Stimulated activated CD8-positive, alpha-beta memory T cell treated with anti-CD3 and anti-CD28 coated beads, Interleukin-4, amount 100 ng/mL, for 48 hours (primary cell): Measurements from ENCODE around the gene PLAAT3.
"Not testable (repeated sequence)": the region's sequence is repeated elsewhere in the genome, so short reads cannot be mapped to it uniquely, and the experiment has no call there.

ENCODE experiments used
- DNase-seq: peaks from one replicate; pipeline ENCODE4 v3.0.0-alpha.2; 2020

The PLAAT3 gene

DNA sequence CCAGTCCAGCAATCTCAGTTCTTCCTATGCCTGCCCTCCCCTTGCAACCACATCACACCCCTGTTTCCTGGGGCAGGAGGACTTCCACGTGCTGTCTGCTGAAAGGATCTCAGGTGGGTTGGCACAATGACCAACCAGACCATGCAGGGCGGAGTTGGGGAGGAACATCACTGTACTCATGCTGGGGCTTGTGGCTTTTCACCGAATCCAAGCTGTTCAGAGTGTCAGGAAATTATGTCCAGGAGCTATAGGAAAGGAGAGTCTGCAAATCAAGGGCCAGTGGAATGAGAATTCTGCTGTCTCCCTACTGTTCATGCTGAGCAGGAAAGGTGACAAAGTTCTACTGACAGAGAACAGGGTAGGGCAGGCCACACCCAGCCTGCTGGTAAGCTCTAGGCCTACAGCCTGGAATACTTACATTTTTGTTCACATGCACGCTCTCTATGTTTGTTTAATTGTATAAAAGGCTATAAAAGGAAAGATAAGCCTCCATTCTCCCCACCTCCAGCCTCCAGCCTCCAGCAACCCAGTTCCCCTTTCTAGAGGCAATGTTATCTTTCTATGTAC is 49.4 kb downstream of the PLAAT3 start:
- DNase-seq = no peak

- DNase-seq = peak; percentile 47
Observed at GRCh38 chr11:63564056-63564774, 50.0 kb downstream of the PLAAT3 start.

GRCh38 chr11:63563201-63564055 is 50.8 kb downstream of the PLAAT3 start, which contains the start of gene PLAAT2:
PLAAT2 (minus strand) TSS chr11:63563379; CDS start chr11:63563324, 55 bp downstream.
- DNase-seq = no peak

DNA sequence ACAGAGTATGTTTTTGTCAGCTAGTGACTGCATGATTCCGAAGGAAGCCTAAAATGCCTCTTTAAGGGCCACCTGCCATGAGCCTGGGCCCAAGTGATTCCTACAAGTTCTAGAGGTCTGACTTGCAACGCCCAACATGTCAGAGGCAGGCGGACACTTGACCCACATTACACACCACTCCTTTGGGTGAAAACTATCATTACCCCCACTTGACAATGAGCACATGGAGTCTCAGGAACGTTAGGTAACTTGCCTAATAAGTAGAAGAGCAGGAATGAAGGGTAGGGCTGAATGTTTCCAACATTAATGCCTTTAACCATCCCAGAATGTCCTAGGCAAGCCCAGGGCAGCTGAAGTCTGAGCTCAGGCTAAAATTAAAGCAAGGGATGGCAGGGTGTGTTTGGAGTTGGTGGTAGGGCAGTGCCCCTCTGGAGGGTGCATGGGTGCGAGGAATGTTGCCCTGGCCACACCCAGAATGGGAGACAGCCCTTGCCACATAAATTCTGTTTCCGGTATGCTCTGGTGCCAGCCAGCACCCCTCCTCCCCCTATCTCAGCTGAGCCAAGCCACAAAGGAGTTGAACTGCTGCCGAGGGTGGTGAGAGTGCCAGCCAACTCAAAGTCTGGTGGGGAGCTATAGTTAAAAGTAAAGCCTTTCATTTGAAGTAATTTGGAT is 53.6 kb downstream of the PLAAT3 start:
- DNase-seq = no peak

GRCh38 chr11:63558459-63559157 is 55.6 kb downstream of the PLAAT3 start:
- DNase-seq = no peak

- no peak for DNase-seq
Observed at GRCh38 chr11:63557570-63557969, 56.7 kb downstream of the PLAAT3 start.

- DNase-seq = no peak
Observed at GRCh38 chr11:63556404-63557013, 57.7 kb downstream of the PLAAT3 start.

- no peak for DNase-seq
Observed at GRCh38 chr11:63554877-63555223, 59.4 kb downstream of the PLAAT3 start.

- peak; percentile 68 for DNase-seq
Observed at GRCh38 chr11:63553759-63554158, 60.5 kb downstream of the PLAAT3 start.

DNA sequence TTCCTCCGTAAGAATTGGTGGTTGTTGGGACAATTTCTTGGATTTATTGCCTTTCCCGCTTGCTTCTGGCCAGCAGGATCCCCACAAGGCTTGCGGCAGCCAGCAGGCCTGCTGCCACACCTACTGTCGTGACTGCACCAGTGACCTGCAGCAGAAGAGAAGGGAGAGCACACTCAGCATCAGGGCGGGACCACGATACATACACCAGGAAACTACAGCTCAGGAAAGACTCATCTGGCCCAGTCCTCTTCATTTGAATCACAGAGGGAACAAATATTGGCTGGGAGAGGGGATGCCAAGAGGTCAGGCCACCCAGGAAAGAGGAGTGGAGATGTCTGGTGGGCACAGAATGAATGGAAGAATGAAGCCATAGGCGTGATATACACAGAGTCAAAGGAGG is 61.3 kb downstream of the PLAAT3 start:
- no peak for DNase-seq

GRCh38 chr11:63551889-63552266 is 62.4 kb downstream of the PLAAT3 start:
- DNase-seq = peak; percentile 57

DNA sequence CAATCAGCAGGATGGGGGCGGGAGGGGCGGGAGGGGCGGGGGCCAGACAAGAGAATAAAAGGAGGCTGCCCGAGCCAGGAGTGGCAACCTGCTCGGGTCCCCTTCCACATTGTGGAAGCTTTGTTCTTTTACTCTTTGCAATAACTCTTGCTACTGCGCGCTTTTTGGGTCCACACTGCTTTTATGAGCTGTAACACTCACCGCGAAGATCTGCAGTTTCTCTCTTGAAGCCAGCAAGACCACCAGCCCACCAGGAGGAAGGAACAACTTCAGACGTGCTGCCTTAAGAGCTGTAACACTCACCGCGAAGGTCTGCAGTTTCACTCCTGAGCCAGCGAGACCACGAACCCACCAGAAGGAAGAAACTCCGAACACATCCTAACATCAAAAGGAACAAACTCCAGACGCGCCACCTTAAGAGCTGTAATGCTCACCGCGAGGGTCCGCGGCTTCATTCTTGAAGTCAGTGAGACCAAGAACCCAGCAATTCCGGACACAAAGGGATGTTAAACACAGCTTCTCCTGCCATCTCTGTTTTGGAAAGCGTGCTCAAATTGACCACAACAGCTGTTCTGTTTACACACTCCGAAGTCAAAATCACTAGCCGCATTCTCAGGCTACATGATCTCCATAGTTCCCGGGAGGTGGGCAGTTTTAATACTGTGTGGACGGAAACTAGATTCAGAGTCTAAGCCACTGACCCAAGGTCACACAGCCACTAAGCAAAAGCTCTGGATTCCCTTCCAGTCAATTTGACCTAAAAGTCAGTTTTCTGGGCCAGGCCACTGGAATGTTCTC is 62.9 kb downstream of the PLAAT3 start:
- peak; percentile 51 for DNase-seq

DNA sequence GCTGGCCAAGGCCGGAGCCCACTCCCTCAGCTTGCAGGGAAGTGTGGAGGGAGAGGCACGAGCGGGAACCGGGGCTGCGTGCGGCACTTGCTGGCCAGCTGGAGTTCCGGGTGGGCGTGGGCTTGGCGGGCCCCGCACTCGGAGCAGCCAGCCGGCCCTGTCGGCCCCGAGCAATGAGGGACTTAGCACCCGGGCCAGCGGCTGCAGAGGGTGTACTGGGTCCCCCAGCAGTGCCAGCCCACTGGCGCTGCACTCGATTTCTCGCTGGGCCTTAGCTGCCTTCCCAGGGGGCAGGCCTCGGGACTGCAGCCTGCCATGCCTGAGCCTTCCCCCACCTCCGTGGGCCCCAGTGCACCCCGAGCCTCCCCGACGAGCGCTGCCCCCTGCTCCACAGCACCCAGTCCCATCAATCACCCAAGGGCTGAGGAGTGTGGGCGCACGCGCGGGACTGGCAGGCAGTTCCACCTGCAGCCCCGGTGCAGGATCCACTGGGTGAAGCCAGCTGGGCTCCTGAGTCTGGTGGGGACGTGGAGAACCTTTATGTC is 64.0 kb downstream of the PLAAT3 start:
- not testable (repeated sequence) for DNase-seq

GRCh38 chr11:63549411-63549810 is 64.8 kb downstream of the PLAAT3 start:
- no peak for DNase-seq

GRCh38 chr11:63548178-63548577 is 66.1 kb downstream of the PLAAT3 start:
- DNase-seq = no peak

DNA sequence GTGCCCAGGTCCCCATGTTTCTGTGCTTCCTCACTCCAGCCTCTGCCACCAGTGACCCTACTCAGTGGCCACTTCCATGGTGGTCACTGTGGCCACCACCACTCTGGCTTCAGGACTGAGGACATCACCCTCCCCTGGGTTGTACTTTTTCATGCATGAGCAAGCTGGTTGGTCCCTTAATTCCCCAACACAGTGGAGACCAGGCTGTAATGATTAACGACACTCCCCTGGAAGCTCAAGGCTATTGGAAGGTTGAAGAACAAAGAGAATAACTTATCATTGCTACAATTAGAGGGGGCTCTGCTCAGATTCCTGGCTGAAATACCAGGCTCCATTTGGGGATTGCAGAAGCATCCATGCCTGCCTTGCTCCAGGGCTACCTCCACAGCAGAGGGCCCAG is 67.2 kb downstream of the PLAAT3 start:
- DNase-seq = no peak

GRCh38 chr11:63543711-63544110 is 70.5 kb downstream of the PLAAT3 start:
- no peak for DNase-seq

DNA sequence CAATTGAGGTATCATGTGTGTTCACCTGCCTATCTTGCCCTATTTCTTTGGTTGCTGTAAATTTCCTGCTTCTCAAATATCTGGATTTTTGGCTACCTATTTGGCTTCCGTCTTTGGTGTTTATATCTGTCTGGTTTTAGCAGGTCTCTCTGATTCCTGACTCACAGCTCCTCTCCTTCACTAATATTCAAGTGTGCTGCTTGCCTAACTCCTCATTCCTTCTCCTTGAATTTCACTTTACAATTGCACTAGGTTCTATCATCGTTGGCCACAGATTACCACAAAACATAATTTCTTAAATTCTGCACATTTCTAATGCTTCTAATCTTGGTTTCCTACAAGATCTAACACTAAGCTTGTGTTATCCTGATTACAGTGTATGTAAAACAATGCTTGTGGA is 71.7 kb downstream of the PLAAT3 start:
- DNase-seq = not testable (repeated sequence)

DNA sequence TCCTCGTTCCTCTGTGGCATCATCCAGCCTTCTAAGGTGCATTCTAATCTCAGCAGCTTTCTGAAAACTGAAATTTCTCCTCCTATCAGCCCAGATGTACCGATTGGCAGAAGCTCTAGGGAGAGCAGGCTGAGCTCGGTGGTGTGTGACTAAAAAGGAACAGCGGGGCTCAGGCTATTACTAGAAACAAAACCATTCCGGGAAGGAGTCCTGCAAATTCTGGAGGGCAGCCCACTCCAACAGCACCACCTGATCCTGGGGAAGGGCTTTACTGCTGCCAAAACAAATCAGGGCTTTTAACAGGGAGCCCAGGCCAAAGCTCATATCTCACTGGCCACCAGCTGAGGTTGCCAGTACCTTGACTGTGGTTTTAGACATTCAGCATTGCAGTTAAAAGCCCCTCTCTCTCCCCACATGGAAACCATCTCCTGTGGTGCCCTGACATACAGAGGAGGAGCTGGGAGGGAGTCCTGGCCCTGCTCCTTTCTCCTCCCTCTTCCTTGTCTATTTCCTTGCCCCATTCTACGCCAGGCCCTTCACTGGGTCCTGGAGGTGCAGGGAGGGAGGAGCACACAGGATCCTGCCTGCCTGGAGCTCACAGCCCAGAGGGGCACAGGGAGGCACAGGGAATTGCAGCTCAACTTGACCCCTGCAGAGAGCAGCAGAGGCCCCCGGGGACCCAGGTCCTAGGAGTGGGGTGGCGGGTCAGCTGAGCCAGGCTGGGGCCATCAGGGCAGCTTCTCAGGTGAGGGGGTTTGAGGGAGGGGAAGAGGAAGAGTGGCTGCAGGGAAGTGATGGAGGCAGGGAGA is 76.7 kb downstream of the PLAAT3 start:
- DNase-seq = peak; percentile 47

- peak; percentile 43 for DNase-seq
Observed at GRCh38 chr11:63536669-63537292, 77.5 kb downstream of the PLAAT3 start, which contains the start of gene PLAAT4. PLAAT4 (plus strand) TSS chr11:63536808; CDS start chr11:63536869, 61 bp downstream.
